Fibroblast of the conjunctiva (primary cell): ENCODE measurements around the gene GABPB1.

ENCODE experiments used
- DNase-seq: peaks from one replicate; pipeline ENCODE4 v3.0.0-alpha.2; 2010; ENCODE audit warnings: low read depth

Gene GABPB1

DNA sequence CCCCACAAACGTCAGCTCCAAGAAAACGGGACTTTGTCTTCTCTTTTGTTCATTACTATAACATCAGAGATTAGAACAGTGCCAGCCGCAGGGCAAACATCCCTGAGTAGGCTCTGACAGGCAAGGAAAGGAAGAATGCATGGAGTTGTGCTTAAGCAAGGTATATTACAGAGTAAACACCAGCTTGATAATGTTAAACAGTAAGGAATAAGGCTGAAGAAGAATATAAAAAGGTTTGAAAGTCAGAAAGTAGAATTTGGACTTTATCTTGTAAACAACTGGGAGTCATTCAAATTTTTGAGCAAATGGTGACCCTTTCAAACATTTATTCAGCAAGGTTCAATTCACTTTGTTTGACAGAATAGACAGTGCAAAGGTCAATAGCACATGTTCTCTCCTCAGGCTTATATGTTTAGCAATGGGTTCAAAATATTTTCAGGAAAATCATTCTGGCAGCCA is 11.0 kb downstream of the GABPB1 start:
- DNase-seq = no peak

DNA sequence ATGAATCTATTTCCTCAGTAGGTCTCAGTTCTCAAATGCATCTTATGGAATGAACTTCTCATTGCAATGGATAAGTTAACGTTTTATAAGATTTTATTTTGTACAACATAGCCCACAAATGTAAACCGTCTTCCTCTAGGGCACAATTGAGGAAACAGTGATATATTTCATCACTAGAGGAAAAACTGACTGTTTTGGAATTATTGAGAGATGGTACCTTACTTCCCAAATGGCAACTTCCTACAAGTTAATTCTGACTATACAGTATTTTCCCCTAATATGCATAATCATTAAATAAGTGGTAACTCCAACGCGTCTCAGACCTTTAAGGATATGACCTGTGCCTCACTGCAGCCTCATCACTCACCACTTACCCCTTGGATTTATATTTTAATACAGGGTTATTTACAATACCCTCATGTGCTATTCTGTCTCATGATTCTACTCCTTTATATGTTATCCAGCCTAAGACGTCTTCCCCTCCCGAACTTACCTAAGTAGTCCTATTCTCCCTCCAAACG is 13.3 kb downstream of the GABPB1 start:
- no peak for DNase-seq

DNA sequence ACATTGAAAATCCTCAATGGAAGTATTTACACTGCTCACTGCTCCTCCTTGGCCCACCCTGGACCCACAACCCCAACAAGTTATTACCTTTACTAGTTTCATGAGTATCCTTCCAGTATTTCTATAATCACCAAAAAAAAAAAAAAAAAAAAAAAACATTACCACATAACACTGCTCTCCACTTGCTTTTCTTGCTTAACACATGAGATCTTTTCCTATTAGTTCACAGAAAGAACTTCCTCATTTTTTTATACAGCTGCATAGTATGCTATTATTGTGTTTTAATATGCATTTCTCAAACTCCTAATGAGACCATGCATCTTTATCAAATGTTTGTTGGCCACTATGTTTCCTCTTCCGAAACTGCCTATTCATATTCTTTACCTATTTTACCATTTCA is 14.6 kb downstream of the GABPB1 start:
- DNase-seq = no peak

DNA sequence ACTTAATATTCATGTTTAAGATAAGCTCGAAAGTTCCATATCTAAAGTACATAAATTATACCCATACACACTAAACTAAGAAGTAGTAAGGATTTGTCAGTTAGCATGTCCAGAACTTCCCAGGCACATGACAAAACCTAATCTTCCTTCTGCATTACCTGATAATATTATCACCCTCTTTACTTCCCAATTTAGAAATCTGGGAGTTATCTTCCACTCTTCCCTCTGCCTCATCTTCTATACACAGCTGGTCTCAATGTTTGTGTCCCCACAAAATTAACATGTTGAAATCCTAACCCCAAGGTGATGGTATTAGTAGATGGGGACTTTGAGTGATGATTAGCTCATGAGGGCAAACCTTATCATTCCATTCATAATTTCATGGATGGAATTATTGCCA is 15.3 kb downstream of the GABPB1 start:
- DNase-seq = no peak

DNA sequence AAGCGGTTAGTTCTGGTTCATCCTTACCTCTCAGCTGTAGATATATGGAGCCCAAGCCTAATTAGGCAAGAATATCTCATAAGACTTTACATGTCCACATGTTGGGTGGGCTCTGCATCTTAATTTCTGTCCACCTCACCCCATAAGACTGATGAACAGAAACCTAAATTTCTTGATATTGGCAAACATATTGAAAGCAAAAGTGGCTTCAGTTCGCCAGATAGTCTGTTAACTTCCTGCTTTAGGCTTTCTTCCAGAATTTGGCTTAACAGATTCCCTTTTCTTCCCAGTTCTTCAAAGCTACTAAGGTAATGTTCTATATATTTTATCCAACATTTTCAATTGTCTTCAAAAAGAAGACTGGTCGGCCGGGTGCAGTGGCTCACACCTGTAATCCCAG is 19.7 kb downstream of the GABPB1 start:
- DNase-seq = no peak

DNA sequence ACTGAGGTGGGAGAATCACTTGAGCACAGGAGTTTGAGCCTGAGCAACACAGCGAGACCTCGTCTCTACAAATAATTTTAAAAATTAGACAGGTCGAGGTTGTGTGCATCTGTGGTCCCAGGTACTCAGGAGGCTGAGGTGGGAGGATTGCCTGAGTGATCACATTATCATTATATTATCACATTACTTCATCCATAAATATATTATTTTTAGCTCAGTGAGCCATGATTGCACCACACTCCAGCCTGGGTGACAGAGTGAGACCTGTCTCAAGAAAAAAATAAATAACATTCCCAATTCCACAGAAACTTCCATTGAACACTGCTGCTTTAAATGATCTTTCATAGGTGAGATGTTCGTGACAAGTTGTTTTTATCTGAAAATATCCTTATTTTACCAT is 21.8 kb downstream of the GABPB1 start:
- no peak for DNase-seq

DNA sequence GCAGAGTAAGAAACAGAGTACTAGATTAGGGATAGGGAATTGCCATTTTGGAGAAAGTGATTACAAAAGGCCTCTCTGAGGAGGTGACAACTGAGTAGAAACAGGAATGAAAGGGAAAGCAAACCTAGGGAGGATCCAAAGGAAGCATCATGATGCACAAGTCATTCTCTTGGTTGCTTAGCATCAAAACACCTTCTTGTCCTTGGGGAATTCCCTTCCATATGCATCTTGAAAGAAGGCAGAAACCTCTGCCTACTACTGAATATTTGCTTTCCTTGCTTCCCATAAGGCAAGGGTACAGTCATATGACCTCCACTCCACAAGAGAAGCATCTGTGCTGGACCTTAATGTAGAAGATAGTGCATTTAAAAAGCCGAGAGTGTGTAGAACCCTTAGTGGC is 24.1 kb downstream of the GABPB1 start:
- no peak for DNase-seq

DNA sequence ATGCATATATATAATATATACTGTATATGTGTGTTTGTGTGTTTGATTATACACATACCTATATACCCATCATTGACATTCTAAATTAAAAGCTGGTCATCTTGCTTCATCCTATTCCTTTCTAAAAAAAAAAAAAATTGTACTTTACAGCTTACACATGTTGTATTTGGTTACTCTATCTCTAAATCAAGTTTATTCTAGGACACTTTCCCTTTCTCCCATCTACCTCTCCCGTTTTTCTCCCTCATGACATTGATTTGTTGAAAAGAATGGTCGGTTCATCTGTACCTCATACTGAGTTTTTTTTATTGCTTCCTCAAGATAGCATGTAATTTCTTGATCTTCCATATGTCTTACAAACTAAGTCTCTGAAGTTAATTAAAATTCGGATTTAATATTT is 26.9 kb downstream of the GABPB1 start:
- DNase-seq = no peak

DNA sequence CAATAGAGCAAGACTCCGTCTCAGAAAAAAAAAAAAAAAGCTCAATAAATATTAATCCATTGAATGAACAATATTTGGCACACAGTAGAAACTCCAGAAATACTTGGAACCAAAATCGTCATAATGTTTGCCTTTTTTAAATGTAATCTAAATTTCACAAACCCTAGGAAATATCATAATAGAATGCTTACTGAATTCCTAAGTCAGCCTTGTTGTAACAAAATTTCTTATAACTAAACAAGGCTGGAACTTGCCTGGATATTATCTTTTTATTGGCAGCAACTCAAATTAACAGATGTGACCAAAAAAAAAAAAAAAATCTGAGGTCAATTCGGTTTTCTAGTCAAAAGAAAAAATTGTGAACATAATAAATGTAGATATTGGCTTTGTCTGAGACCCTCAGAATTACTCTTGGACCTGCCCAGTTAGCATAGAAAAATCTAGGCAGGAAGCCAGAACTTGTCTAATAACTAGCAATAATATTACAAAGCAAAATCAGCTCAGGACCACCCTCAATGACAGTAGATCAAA is 33.3 kb downstream of the GABPB1 start:
- DNase-seq = no peak

DNA sequence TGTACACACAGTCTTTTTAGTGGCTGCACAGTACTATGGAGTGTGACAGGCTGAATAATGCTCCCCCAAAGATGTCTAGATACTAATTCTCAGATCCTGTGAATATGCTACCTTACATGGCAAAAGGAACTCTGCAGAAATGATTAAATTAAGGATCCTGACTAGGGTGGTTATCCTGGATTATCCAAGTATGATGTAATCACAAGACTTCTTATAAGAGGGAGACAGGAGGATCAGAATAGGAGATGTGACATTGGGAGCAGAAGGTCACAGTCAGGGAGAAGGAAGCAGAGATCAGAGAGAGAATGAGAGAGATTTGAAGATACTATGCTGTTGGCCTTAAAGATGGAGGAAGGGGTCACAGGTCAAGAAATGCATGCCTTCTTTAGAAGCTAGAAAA is 34.5 kb downstream of the GABPB1 start:
- DNase-seq = no peak

DNA sequence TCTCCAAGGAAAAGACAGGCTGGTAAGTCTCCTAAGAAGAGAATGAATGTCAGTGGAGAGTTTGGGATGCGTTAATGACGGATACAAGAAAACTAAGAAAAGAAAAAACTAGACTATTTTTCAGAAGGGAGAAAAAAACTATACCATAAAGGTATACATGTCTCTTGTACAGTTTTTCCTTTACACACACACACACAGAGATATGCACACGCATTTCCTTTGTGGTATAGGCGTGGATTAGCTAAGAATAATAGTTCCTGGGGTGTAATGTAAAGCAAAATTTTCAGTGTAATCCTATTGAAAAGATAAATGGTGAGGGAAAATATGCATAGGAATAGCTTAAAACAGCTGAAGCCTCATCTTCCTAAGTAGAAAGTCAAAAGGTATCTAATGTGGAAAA is 36.3 kb downstream of the GABPB1 start:
- no peak for DNase-seq

DNA sequence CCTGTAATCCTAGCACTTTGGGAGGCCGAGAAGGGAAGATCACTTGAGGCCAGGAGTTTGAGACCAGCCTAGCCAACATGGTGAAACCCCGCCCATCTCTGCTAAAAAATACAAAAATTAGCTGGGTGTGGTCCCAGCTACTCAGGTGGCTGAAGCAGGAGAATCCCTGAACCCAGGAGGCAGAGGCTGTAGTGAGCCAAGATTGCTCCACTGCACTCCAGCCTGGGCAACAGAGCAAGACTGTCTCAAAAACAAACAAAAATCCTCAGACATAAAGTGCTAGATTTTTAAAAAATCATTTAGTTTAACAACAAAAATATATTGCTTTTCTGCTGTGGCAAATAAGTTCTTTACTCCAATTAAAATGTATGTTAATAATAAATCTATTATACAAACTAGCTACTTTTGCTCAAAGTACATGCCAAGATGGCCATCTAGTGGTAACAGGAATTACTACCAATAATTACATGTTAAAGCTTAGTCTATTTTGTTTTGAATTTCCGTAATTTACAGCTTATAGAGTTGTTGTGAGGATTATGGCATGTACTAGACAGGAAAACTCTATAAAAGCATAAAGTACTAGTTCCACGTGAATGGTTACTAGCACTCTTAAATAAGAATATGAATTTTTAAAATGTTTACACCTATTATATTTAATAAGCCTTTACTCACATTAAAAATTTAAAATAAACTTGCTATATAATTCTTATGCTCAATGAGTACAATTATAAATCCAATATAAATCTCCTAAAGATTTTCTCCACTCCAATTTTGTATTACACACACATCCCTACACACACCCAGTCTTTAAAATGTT is 39.0 kb downstream of the GABPB1 start:
- peak; percentile 43 for DNase-seq

DNA sequence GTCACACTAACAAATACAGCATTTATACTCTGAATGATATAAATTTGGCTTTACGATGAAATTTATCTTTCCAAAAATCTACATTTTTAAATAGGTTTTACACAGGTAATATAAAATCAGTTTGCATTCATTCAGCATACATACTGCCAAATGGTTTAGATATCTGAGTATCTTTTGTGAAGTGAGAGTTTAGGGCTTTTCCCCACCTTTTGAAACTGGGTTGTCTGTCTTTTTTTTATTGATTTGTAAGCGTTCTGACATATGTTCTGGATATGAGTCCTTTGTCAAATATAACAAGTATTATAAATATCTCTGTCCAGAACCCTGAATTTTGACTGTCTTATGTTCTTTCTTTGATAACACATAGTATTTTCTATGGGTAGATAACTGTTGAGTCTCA is 42.4 kb downstream of the GABPB1 start:
- DNase-seq = no peak

DNA sequence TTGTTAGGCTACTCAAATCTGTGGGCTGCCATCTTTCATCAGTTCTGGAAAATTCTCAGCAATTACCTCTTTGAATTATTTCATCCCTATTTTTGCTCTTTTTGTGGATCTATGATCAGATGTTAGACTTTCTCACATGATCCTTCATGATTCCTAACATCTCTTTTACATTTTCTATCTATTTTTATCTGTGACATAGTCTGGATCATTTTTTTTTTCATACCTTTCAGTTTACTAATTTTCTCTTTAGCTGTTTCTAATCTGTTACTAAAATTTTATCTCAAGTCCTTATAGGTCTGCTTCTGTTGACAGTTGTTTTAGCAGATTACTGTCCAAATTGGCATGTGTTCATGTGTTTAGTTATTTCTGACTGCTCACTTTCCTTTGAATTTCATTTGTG is 47.2 kb downstream of the GABPB1 start:
- no peak for DNase-seq

DNA sequence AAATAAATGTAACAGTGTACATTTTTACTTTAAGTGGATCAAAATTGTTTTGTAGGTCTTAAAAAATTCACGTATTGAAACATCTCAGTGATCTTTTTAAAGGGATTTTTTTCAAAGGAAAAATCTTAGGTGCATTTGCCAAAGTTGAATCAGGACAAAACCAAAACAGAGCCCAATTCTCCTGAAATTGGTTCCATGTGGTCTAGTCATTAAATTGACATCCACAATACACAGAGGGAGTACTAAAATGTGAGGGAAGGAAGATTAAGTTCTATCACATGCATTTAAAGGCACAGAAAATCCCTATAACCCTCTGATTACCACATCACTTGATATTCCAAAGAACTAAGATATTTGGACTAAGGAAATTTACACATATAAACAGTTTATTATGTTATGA is 50.2 kb downstream of the GABPB1 start:
- peak; percentile 4 for DNase-seq

DNA sequence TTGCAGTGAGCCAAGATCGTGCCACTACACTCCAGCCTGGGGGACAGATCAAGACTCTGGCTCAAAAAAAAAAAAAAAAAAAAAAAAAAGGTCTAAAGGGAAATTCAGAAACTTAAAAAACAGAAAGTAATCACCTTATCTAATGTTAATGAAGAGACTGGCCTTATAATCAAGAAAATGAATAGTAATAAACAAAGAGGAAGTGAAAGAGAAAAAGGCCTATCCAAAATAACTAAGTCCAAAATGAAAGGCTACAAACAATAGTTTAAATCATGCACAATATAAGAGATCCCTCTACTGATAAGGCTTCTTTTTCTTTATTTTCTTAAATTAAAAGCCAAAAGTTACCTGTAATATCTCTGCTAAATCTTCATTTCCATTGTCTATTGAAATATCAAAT is 52.4 kb downstream of the GABPB1 start:
- DNase-seq = no peak

DNA sequence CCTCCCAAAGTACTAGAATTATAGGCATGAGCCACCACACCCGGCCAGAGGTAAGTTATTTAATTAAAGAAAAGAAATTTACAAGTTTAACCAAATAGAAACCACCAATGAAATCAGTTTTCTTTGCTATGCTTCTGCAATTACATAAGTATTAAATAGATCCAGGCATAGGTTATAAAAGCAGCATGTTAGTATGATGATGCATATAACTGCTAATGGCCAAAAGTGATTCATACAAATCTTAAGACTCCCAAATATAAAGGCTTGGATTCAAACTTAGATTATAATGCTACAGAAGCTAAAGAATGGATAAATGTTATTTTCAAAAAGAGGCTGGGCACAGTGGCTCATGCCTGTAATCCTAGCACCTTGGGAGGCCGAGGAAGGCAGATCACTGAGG is 56.7 kb downstream of the GABPB1 start:
- no peak for DNase-seq

DNA sequence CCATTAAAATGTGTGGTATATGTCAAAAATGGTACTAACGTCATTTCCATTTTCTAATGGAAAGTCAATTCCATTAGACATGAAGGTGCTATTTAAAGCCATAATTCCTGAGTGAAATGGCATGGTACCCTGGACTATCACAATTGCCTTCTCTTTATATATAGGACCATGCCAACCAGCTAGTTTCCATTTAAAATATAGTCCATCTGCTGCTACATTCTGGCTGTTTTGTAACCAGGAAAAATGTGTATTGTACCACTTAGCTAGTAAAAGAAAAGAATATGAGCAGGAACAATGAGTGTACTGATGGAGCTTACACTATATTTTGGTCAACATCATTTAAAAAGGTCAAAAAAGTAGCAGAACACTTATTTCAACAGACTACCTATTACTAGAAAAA is 59.0 kb downstream of the GABPB1 start:
- no peak for DNase-seq

DNA sequence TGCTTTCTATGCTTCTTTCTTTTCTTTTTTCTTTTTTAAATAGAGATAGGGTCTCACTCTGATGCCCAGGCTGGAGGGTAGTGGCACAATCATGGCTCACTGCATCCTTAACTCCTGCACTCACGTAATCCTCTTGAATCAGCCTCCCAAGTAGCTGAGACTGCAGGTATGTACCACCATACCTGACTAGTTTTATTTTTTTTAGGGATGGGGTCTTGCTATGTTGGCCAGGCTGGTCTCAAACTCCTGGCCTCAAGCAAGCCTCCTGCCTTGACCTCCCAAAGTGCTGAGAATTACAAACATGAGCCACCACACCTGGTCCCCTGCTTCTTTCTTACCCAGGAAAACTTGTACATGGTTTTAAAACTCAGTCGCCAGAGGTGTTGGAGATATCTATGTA is 65.2 kb downstream of the GABPB1 start:
- DNase-seq = no peak

DNA sequence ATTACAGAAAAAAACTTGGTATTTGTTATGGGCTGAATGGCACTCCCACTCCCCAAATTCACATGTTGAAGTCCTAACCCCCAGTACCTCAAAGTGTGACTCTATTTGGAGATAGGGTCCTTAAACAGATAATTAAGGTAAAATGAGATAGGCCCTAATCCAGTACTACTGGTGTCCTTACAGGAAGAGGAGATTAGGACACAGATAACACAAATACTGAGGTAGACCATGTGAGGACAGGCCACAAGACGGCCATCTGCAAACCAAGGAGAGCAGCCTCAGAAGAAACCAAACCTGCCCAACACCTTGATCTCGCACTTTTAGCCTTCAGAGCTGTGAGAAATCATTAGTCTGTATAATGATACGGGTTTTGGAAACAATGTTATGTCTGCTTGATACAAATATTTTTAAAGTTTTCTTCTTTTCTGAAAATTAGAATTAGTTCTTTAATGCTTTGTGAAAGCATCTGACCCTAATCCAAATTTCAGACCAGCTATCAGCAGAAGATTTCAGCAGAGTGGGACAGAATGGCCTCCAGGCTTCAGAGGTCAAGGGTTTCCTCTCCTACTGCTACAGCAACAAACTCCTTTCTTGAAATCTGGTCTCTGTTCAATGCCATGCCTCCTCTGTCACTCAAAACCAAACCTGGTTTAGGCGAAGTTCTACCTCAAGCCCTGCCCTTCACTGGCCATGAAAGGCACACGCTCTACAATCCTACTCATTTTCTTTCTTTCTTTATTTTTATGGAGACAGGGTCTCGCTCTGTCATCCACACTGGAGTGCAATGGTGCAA is 67.5 kb downstream of the GABPB1 start:
- DNase-seq = no peak

DNA sequence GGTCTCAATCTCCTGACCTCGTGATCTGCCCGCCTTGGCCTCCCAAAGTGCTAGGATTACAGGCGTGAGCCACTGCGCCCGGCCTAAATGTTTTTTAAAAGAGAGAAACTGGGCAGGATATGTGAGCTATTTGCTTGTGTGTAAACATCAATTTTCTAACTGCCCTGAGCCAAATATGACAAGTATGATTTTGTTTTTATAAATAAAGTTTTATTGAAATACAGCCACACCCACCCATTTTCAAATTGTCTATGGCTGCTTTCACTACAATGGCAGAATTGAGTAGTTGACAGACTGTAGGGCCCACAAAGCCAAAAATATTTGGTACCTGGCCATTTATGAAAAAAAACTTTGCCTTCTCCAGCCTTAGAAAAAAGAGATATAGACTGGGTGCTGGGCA is 73.6 kb downstream of the GABPB1 start:
- no peak for DNase-seq

DNA sequence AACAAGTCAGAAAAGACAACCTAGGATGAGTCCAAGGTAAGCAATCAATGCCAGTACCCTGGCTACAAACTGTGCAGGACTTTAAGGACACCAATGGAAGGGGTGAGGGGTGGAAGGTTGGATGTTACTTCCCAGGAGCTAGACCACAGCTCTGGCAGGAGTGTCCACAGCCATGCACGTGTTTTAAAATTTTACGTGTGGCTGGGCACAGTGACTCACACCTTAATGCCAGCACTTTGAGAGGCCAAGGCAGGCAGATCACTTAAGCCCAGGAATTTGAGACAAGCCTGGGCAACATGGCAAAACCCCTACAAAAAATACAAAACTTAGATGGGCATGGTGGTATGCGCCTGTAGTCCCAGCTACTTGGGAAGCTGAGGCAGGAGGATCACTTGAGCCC is 74.7 kb downstream of the GABPB1 start:
- DNase-seq = no peak

DNA sequence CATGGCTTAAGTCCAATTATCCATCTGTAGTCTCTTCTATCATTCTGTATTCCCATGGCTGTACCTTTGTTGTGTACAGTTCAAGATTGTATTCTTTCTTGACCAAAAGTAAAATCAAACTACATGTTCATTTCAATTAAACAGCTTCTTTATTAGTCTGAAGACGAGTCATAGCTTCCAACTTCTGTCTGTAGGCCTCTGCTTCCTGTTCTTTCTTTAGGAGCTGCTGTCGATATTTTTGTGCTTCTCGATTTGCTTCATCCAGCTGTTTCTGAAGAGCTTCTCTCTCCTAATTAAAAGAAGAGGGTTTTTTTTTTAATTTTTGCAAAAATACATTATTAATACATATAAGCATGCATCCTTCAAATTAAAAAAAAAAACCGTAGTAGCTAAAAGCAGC is 76.5 kb downstream of the GABPB1 start:
- DNase-seq = no peak
